Loucy (cell line): Measurements from ENCODE around the gene FGR.

Experiments
- EZH2phosphoT487 ChIP-seq: fragments of 200-600 bp; IDR thresholded peaks from 2 replicates; pipeline ENCODE4 v1.6.1; 2018; ENCODE audit warnings: antibody characterized with exemption, mild to moderate bottlenecking, moderate library complexity, borderline replicate concordance
- TF ChIP-seq, protein P1 (sequence below): fragments of 200-600 bp; sonication (generic); conservative IDR thresholded peaks from 2 replicates; pipeline ENCODE4 v1.5.1; 2014; ENCODE audit warnings: mild to moderate bottlenecking, antibody characterized with exemption, low read length

- TF ChIP-seq, protein P1, sequence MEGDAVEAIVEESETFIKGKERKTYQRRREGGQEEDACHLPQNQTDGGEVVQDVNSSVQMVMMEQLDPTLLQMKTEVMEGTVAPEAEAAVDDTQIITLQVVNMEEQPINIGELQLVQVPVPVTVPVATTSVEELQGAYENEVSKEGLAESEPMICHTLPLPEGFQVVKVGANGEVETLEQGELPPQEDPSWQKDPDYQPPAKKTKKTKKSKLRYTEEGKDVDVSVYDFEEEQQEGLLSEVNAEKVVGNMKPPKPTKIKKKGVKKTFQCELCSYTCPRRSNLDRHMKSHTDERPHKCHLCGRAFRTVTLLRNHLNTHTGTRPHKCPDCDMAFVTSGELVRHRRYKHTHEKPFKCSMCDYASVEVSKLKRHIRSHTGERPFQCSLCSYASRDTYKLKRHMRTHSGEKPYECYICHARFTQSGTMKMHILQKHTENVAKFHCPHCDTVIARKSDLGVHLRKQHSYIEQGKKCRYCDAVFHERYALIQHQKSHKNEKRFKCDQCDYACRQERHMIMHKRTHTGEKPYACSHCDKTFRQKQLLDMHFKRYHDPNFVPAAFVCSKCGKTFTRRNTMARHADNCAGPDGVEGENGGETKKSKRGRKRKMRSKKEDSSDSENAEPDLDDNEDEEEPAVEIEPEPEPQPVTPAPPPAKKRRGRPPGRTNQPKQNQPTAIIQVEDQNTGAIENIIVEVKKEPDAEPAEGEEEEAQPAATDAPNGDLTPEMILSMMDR: no peak
- TF ChIP-seq EZH2phosphoT487: no peak
These were observed 57.3 kb downstream of the FGR start for GRCh38 chr1:27577504-27578188.
